BJ (cell line): ENCODE measurements around the gene EFCAB9. TPM values are rescaled to one million over a fixed set of nuclear protein-coding genes. Genes with fewer than 3 reads are reported as not detected.

ENCODE experiments used
- CTCF ChIA-PET: fragments of 350-600 bp; formaldehyde crosslinking; extraction: SDS; loops from one replicate; lab custom pipeline; 2021; ENCODE audit warnings: antibody characterized with exemption, inconsistent platforms; lab: Yijun Ruan, JAX
- POLR2A ChIA-PET: fragments of 300-600 bp; sonication (Branson Sonifier 250); formaldehyde crosslinking; extraction: SDS; loops from one replicate; lab custom pipeline; 2021; ENCODE audit warnings: antibody characterized with exemption; lab: Charles Lee
- DNase-seq: peaks from one replicate; pipeline ENCODE4 v3.0.0-alpha.2; 2011; ENCODE audit warnings: low read depth
- H3K27me3 ChIP-seq: 2 replicates; pipeline ENCODE4 v1.6.0; 2011; ENCODE audit warnings: low read length; ENCODE audit not compliant: control insufficient read depth, insufficient read depth
- H3K36me3 ChIP-seq: 2 replicates; pipeline ENCODE4 v1.5.1; 2011; ENCODE audit warnings: low read length; ENCODE audit not compliant: control insufficient read depth, insufficient read depth
- H3K4me3 ChIP-seq: 2 replicates; pipeline ENCODE4 v1.5.1; 2011; ENCODE audit warnings: low read depth, mild to moderate bottlenecking, control low read depth, low read length
- CTCF ChIP-seq: IDR thresholded peaks from 2 replicates; pipeline ENCODE4 v1.5.1; 2011; ENCODE audit warnings: low read depth, mild to moderate bottlenecking, control low read depth, inconsistent platforms, low read length, moderate library complexity; ENCODE audit not compliant: insufficient read depth
- polyA plus RNA-seq: library from polyadenylated mRNA; depleted of rRNA; stranded (reverse); fragments of >200 nt; gene quantifications from 2 replicates; pipeline ENCODE4 v1.2.3, GENCODE V29; 2011

EFCAB9 gene
- polyA plus RNA-seq, 1 experiment: not detected

DNA sequence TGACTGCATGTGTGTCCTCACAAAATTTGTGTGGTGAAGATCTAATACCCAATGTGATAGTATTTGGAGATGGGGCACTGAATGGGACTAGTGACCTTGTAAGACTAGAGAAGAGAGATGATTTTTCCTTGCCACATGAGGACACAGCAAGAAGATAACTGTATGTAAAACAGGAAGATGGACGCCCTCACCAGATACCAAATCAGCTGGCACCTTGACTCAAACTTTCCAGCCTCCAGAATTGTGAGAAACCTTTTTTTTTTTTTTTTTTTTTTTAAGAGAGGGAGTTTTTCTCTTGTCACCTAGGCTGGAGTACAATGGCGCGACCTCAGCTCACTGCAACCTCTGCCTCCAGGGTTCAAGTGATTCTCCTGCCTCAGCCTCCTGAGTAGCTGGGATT, 49.3 kb downstream of the EFCAB9 start:
- POLR2A ChIA-PET: no interaction called here
- TF ChIP-seq CTCF: no peak
- Histone ChIP-seq H3K36me3 (no peaks in the 10 kb centered on the region), H3K27me3 (no peaks in the 10 kb centered on the region), H3K4me3 (no peak overlapping the region)
- CTCF ChIA-PET: no interaction called here
- no peak for DNase-seq

- Histone ChIP-seq H3K4me3 (no peak overlapping the region), H3K36me3 (no peaks in the 10 kb centered on the region), H3K27me3 (no peaks in the 10 kb centered on the region)
- ChIA-PET POLR2A (no interaction called here), CTCF (interaction anchor here (0.5 kb wide), 1 partner anchor 28 kb away, joined by 3 read pairs; no protein-coding TSS in a partner anchor)
- no peak for TF ChIP-seq CTCF
- no peak for DNase-seq
Observed at GRCh38 chr5:172245046-172245445, 51.1 kb downstream of the EFCAB9 start.

GRCh38 chr5:172245703-172246125, 51.7 kb downstream of the EFCAB9 start:
- Histone ChIP-seq H3K4me3 (no peak overlapping the region), H3K27me3 (no peaks in the 10 kb centered on the region), H3K36me3 (no peaks in the 10 kb centered on the region)
- POLR2A ChIA-PET: no interaction called here
- CTCF ChIA-PET: no interaction called here
- DNase-seq: no peak
- TF ChIP-seq CTCF: no peak

- H3K36me3 ChIP-seq: no peaks in the 10 kb centered on the region
- TF ChIP-seq CTCF: no peak
- no peak for DNase-seq
- POLR2A ChIA-PET: no interaction called here
- no peaks in the 10 kb centered on the region for H3K27me3 ChIP-seq
- H3K4me3 ChIP-seq: no peak overlapping the region
- CTCF ChIA-PET: no interaction called here
Observed at GRCh38 chr5:172248637-172249036, 54.7 kb downstream of the EFCAB9 start.

GRCh38 chr5:172251419-172251818, 57.4 kb downstream of the EFCAB9 start:
- ChIA-PET CTCF (no interaction called here), POLR2A (no interaction called here)
- DNase-seq: no peak
- H3K27me3 ChIP-seq: no peaks in the 10 kb centered on the region
- TF ChIP-seq CTCF: no peak
- H3K4me3 ChIP-seq: no peak overlapping the region
- H3K36me3 ChIP-seq: peaks cover 1% of the 10 kb centered on the region; the same call in 1 of the 2 replicates
